Measurements from ENCODE around the gene NFIC.

GRCh38 chr19:3457528-3458228 is 91.3 kb downstream of the NFIC start:
- TF ChIP-seq CTCF (IDR thresholded peaks at IDR 0.05) (no peak), POLR2A (IDR thresholded peaks at IDR 0.05) (no peak)

Data from Peyer's patch (tissue), 4 donors.